DOHH2 (cell line): ENCODE data around the gene IL1R1.

Experiments used
- H3F3A ChIP-seq: fragments of 200-600 bp; sonication (generic), shearing (Covaris generic); 2 replicates; pipeline ENCODE4 v1.6.0; 2016; ENCODE audit warnings: antibody characterized with exemption, mild to moderate bottlenecking; ENCODE audit not compliant: control insufficient read depth, insufficient read depth
- H3K27ac ChIP-seq: fragments of 200-600 bp; sonication (generic); 2 replicates; pipeline ENCODE4 v1.5.1; 2014; ENCODE audit warnings: low read depth, mild to moderate bottlenecking, low read length, moderate library complexity
- H3K27me3 ChIP-seq: fragments of 200-600 bp; sonication (generic); 2 replicates; pipeline ENCODE4 v1.6.1; 2014; ENCODE audit warnings: mild to moderate bottlenecking, low read length, mixed read lengths; ENCODE audit not compliant: control insufficient read depth
- H3K36me3 ChIP-seq: fragments of 200-600 bp; sonication (generic); 2 replicates; pipeline ENCODE4 v1.6.1; 2014; ENCODE audit warnings: mild to moderate bottlenecking, low read length, moderate library complexity, mixed read lengths; ENCODE audit not compliant: control insufficient read depth
- H3K4me1 ChIP-seq: fragments of 200-600 bp; sonication (generic); 2 replicates; pipeline ENCODE4 v1.6.1; 2014; ENCODE audit warnings: mild to moderate bottlenecking, low read length, mixed read lengths; ENCODE audit not compliant: control insufficient read depth
- H3K4me2 ChIP-seq: fragments of 200-600 bp; sonication (generic); 2 replicates; pipeline ENCODE4 v1.6.0; 2014; ENCODE audit warnings: mild to moderate bottlenecking, low read length, moderate library complexity
- H3K4me3 ChIP-seq: fragments of 200-600 bp; sonication (generic); 2 replicates; pipeline ENCODE4 v1.5.1; 2014; ENCODE audit warnings: mild to moderate bottlenecking, low read length, mixed read lengths
- H3K79me2 ChIP-seq: fragments of 200-600 bp; sonication (generic); 2 replicates; pipeline ENCODE4 v1.6.1; 2014; ENCODE audit warnings: mild to moderate bottlenecking, low read length, mixed read lengths; ENCODE audit not compliant: control insufficient read depth
- H3K9me2 ChIP-seq: fragments of 200-600 bp; sonication (generic); replicated peaks from 2 replicates; pipeline ENCODE4 v1.6.1; 2014; ENCODE audit warnings: mild to moderate bottlenecking, low read length, mixed read lengths; ENCODE audit not compliant: control insufficient read depth
- H3K9me3 ChIP-seq: fragments of 200-600 bp; sonication (generic); 2 replicates; pipeline ENCODE4 v1.6.1; 2014; ENCODE audit warnings: antibody characterized with exemption, low read length, mixed read lengths; ENCODE audit not compliant: control insufficient read depth, insufficient read depth
- H4K20me1 ChIP-seq: fragments of 200-600 bp; sonication (generic); 2 replicates; pipeline ENCODE4 v1.6.0; 2014; ENCODE audit warnings: low read depth, mild to moderate bottlenecking, antibody characterized with exemption, low read length, moderate library complexity; ENCODE audit not compliant: control insufficient read depth, insufficient read depth
- EZH2phosphoT487 ChIP-seq: fragments of 200-600 bp; sonication (generic); IDR thresholded peaks from 2 replicates; pipeline ENCODE4 v1.6.1; 2017; ENCODE audit warnings: borderline replicate concordance, mild to moderate bottlenecking, antibody characterized with exemption, low read length, moderate library complexity, mixed read lengths
- TF ChIP-seq, protein P1 (sequence below): fragments of 200-600 bp; sonication (generic); IDR thresholded peaks from one replicate; pipeline ENCODE4 v1.5.1; 2014; ENCODE audit warnings: antibody characterized with exemption, mild to moderate bottlenecking, low read depth, low read length; ENCODE audit not compliant: poor library complexity, severe bottlenecking

IL1R1 gene

DNA sequence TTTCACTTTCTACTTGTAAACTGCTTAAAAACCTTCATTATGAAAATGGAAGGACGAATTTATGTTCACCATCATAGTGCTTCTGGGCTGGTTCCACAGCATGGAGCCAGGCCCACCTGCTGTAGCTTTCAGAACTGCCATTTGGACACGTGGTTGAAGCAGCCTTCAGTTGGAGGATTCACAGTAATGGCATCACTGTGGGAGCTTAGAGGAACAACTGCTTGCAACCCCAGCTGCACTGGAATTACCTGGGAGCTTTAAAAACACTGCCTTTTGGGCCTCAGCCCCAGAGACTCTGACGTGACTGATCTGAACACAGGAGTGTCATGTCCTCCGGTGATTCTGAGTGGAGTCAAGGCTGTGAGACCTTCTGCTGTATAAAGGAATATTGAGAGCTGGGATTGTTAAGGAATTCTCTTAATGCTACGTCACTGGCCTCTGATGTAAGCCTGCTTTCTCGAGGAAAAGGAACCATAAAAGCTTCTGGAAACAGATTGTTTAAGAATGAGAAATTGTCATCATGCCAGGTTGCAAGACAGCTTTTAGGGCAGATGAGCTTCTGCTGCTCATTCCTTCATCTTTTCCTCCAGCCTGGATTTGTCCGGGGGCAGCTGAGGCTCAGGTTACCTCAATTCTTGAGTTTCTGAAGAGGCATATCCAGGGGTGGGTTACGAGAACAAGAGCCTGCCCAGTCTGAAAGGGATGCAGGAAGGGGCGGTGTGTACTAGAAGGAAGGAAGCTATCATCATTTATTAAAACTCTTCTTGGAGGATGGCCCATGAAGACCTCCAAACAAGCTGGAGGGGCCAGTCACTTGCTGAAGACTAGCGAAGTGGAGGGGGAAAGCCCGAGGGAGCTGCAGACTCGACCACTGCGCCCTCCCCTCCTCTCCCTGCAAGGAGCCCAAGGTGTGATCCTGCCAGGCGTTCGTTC is 1.3 kb upstream of the IL1R1 start:
- Histone ChIP-seq H3K4me1 (no peaks in the 10 kb centered on the region), H3K36me3 (no peaks in the 10 kb centered on the region), H3K27me3 (no peaks in the 10 kb centered on the region), H3K27ac (no peak overlapping the region), H3K4me2 (no peak overlapping the region), H3F3A (no peaks in the 10 kb centered on the region), H3K9me3 (no peaks in the 10 kb centered on the region; the same call in 1 of the 2 replicates), H3K79me2 (no peaks in the 10 kb centered on the region), H3K4me3 (no peak overlapping the region), H3K9me2 (no peaks in the 10 kb centered on the region), H4K20me1 (no peaks in the 10 kb centered on the region)
- TF ChIP-seq, protein P1, sequence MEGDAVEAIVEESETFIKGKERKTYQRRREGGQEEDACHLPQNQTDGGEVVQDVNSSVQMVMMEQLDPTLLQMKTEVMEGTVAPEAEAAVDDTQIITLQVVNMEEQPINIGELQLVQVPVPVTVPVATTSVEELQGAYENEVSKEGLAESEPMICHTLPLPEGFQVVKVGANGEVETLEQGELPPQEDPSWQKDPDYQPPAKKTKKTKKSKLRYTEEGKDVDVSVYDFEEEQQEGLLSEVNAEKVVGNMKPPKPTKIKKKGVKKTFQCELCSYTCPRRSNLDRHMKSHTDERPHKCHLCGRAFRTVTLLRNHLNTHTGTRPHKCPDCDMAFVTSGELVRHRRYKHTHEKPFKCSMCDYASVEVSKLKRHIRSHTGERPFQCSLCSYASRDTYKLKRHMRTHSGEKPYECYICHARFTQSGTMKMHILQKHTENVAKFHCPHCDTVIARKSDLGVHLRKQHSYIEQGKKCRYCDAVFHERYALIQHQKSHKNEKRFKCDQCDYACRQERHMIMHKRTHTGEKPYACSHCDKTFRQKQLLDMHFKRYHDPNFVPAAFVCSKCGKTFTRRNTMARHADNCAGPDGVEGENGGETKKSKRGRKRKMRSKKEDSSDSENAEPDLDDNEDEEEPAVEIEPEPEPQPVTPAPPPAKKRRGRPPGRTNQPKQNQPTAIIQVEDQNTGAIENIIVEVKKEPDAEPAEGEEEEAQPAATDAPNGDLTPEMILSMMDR: no peak
- no peak for TF ChIP-seq EZH2phosphoT487

DNA sequence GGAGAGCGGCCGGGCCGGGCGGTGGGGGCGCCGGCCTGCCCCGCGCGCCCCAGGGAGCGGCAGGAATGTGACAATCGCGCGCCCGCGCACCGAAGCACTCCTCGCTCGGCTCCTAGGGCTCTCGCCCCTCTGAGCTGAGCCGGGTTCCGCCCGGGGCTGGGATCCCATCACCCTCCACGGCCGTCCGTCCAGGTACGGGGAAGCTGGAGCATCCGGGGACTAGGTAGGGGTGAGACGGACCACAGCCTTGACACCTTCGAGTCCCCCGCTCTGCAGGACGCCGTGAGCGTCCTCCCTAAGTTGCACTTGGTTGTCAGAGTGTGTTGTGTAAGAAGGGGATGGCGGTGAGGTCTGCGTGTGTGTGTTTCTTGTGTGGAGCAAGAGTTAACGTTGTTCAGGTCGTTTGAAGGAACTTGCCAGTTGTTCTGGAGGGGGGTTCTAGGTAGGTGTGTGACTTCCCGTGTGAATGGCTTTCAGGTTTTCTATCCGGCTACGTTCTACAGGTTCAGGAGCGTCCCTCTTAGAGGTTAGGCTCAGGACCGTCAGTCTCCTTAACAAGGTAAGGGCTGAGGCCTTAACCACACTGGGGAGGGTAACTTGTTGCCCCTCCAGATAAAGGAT is 393 bp downstream of the IL1R1 start:
- no peaks in the 10 kb centered on the region for H3K4me1 ChIP-seq
- H3K27ac ChIP-seq: no peak overlapping the region
- H3F3A ChIP-seq: no peaks in the 10 kb centered on the region
- TF ChIP-seq, protein P1: no peak
- no peaks in the 10 kb centered on the region for H3K27me3 ChIP-seq
- no peaks in the 10 kb centered on the region for H3K9me2 ChIP-seq
- H3K4me2 ChIP-seq: no peak overlapping the region
- no peaks in the 10 kb centered on the region for H3K79me2 ChIP-seq
- H3K4me3 ChIP-seq: no peak overlapping the region
- no peaks in the 10 kb centered on the region for H4K20me1 ChIP-seq
- H3K36me3 ChIP-seq: no peaks in the 10 kb centered on the region
- H3K9me3 ChIP-seq: no peaks in the 10 kb centered on the region; the same call in 1 of the 2 replicates

DNA sequence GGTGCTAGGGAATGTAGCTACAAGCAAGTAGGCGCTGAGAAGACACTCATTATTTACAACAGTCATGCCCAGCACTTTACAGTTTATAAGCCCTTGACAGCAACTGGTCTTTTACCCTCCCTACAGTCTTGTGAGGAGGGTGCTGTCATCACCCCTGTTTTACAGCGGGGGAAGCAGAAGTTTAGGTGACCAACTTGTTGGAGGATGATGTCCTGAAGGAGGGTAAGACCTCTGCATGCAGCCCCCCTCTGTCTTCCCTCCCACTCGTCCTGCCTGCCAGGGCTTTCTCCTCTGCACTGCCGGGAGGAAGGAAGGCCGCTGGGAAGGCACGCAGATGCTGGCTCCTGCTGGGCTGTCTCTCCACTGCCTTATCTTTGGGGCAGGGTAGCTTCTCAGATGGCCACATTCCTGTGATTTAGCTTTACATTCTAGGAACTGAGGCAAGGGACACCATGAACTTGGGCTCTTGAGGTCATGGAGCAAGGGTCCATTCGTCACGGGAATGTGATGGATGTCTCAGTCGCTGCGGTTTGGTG is 972 bp downstream of the IL1R1 start:
- H3K36me3 ChIP-seq: no peaks in the 10 kb centered on the region
- no peaks in the 10 kb centered on the region for H3K9me2 ChIP-seq
- no peaks in the 10 kb centered on the region for H3K27me3 ChIP-seq
- H4K20me1 ChIP-seq: no peaks in the 10 kb centered on the region
- H3F3A ChIP-seq: no peaks in the 10 kb centered on the region
- H3K4me3 ChIP-seq: no peak overlapping the region
- no peaks in the 10 kb centered on the region; the same call in 1 of the 2 replicates for H3K9me3 ChIP-seq
- no peak overlapping the region for H3K27ac ChIP-seq
- no peaks in the 10 kb centered on the region for H3K79me2 ChIP-seq
- TF ChIP-seq EZH2phosphoT487: no peak
- TF ChIP-seq, protein P1: no peak
- H3K4me2 ChIP-seq: no peak overlapping the region
- H3K4me1 ChIP-seq: no peaks in the 10 kb centered on the region
